H4 (cell line): Measurements from ENCODE around the gene TMEM191C. TPM values are rescaled to one million over a fixed set of nuclear protein-coding genes. Genes with fewer than 3 reads are reported as not detected.
"Not testable (repeated sequence)": the region's sequence is repeated elsewhere in the genome, so short reads cannot be mapped to it uniquely, and the experiment has no call there.

Source experiments
- DNase-seq: peaks from one replicate; pipeline ENCODE4 v3.0.0-alpha.2; 2015; ENCODE audit warnings: low spot score
- total RNA-seq: library from RNA; depleted of rRNA; stranded (reverse); fragments of >200 nt; shearing (Covaris generic); gene quantifications from 2 replicates; pipeline ENCODE4 v1.2.3, GENCODE V29; 2014; rRNA removed

The TMEM191C gene
- total RNA-seq, 1 experiment from 2014 or later, result 0.25 TPM

GRCh38 chr22:21473664-21474063 lies 6.5 kb downstream of the TMEM191C start:
- DNase-seq, result not testable (repeated sequence)

GRCh38 chr22:21484039-21484438 lies 16.9 kb downstream of the TMEM191C start:
- not testable (repeated sequence) for DNase-seq

- not testable (repeated sequence) for DNase-seq
Observed at GRCh38 chr22:21487723-21488122, 20.5 kb downstream of the TMEM191C start.

- not testable (repeated sequence) for DNase-seq
Observed at GRCh38 chr22:21489149-21489680, 22.0 kb downstream of the TMEM191C start.

GRCh38 chr22:21490556-21490955 lies 23.4 kb downstream of the TMEM191C start:
- not testable (repeated sequence) for DNase-seq

GRCh38 chr22:21492271-21492670 lies 25.1 kb downstream of the TMEM191C start:
- DNase-seq, result not testable (repeated sequence)

- not testable (repeated sequence) for DNase-seq
Observed at GRCh38 chr22:21493789-21494782, 26.9 kb downstream of the TMEM191C start.

GRCh38 chr22:21497984-21498383 lies 30.8 kb downstream of the TMEM191C start:
- not testable (repeated sequence) for DNase-seq

- DNase-seq, result not testable (repeated sequence)
Observed at GRCh38 chr22:21498489-21498888, 31.3 kb downstream of the TMEM191C start.

GRCh38 chr22:21499623-21500506 lies 32.7 kb downstream of the TMEM191C start:
- not testable (repeated sequence) for DNase-seq

- DNase-seq, result not testable (repeated sequence)
Observed at GRCh38 chr22:21510397-21510796, 43.2 kb downstream of the TMEM191C start.

GRCh38 chr22:21512022-21512421 lies 44.8 kb downstream of the TMEM191C start:
- not testable (repeated sequence) for DNase-seq

- not testable (repeated sequence) for DNase-seq
Observed at GRCh38 chr22:21514117-21514516, 46.9 kb downstream of the TMEM191C start.

- DNase-seq, result not testable (repeated sequence)
Observed at GRCh38 chr22:21515234-21515633, 48.0 kb downstream of the TMEM191C start.

GRCh38 chr22:21516522-21516921 lies 49.3 kb downstream of the TMEM191C start:
- DNase-seq, result not testable (repeated sequence)

GRCh38 chr22:21516970-21517764 lies 50.0 kb downstream of the TMEM191C start:
- not testable (repeated sequence) for DNase-seq

Other genes starting within 250 kb of the TMEM191C start
- 0.27 TPM in 1 of 2 replicates, not detected in the other for gene RIMBP3B, start 83.6 kb upstream of the TMEM191C start, total RNA-seq
- 0.58 and 0.62 TPM in 2 replicates for gene HIC2, start 50.0 kb upstream of the TMEM191C start, total RNA-seq
- 0.27 and 0.31 TPM in 2 replicates for gene RIMBP3C, start 84.1 kb downstream of the TMEM191C start, total RNA-seq
- gene UBE2L3, start 100.3 kb downstream of the TMEM191C start, total RNA-seq, result 60.5 and 61.0 TPM in 2 replicates
- gene YDJC, start 162.6 kb downstream of the TMEM191C start, total RNA-seq, result 26.7 and 35.4 TPM in 2 replicates
- 0.10 TPM in 1 of 2 replicates, not detected in the other for gene CCDC116, start 165.4 kb downstream of the TMEM191C start, total RNA-seq
- 33.6 and 38.7 TPM in 2 replicates for gene SDF2L1, start 174.9 kb downstream of the TMEM191C start, total RNA-seq
- 8.6 and 12.9 TPM in 2 replicates for gene PPIL2, start 198.6 kb downstream of the TMEM191C start, total RNA-seq